Breast epithelium (tissue), 4 donors: Measurements from ENCODE around the gene RPS6KA3. TPM values are rescaled to one million over a fixed set of nuclear protein-coding genes. Genes with fewer than 3 reads are reported as not detected.
"Not testable (repeated sequence)": the region's sequence is repeated elsewhere in the genome, so short reads cannot be mapped to it uniquely, and the experiment has no call there.

Experiments
- DNase-seq, 2 donors: peaks; one replicate each; pipeline ENCODE4 v3.0.0-alpha.2; 2019; ENCODE audit warnings: low spot score in 2 of 2
- H3K27ac ChIP-seq, 2 donors: fragments of 200-600 bp; sonication (generic) in 1 of 2; one replicate each; pipeline ENCODE4 v1.5.1; 2016 to 2019; ENCODE audit warnings: mild to moderate bottlenecking in 1 of 2
- H3K27me3 ChIP-seq, 2 donors: fragments of 200-600 bp; sonication (generic) in 1 of 2; one replicate each; pipeline versions ENCODE4 v1.5.1 to v1.6.0; 2017 to 2019; ENCODE audit warnings: control low read depth in 1 of 2, mild to moderate bottlenecking in 1 of 2
- H3K36me3 ChIP-seq: fragments of 200-600 bp; one replicate; pipeline ENCODE4 v1.5.1; 2019
- H3K4me1 ChIP-seq, 2 donors: fragments of 200-600 bp; sonication (generic); one replicate each; pipeline ENCODE4 v1.5.1; 2016 to 2019; ENCODE audit warnings: control low read depth in 1 of 2
- H3K4me3 ChIP-seq, 3 donors: fragments of 200-600 bp; sonication (generic); 1 replicate in 2 of 3; 2 replicates in 1 of 3; pipeline ENCODE4 v1.5.1; 2016 to 2019; ENCODE audit warnings: mild to moderate bottlenecking in 3 of 3, moderate library complexity in 2 of 3
- H3K9me3 ChIP-seq, 2 donors: fragments of 200-600 bp; sonication (generic) in 1 of 2; one replicate each; pipeline ENCODE4 v1.5.1; 2016 to 2019; ENCODE audit warnings: control low read depth in 1 of 2
- POLR2A ChIP-seq: fragments of 450-650 bp; IDR thresholded peaks from one replicate; pipeline ENCODE4 v1.6.1; 2016; ENCODE audit warnings: antibody characterized with exemption, mild to moderate bottlenecking, moderate library complexity
- POLR2AphosphoS5 ChIP-seq, 3 donors: sonication (generic); formaldehyde crosslinking; IDR thresholded peaks; one replicate each; pipeline ENCODE4 v1.6.1; 2017; ENCODE audit warnings: antibody characterized with exemption in 3 of 3
- intact Hi-C: fragments of 100-400 bp; cut with DNase I; formaldehyde crosslinking; loops from one replicate; pipeline ENCODE4 v1.15.1; 2023; ENCODE audit warnings: low total_unique reads
- total RNA-seq, 3 donors: library from RNA; depleted of rRNA; stranded (reverse); fragments of >200 nt; gene quantifications; one replicate each; pipeline ENCODE4 v1.1.0, GENCODE V29; 2016
- TF ChIP-seq, protein P1 (sequence below), 3 donors: fragments of 450-650 bp; IDR thresholded peaks; one replicate each; pipeline ENCODE4 v1.5.1; 2016 to 2017; ENCODE audit warnings: antibody characterized with exemption in 3 of 3, mild to moderate bottlenecking in 3 of 3, moderate library complexity in 3 of 3

Gene RPS6KA3
- total RNA-seq, 3 donors from 2014 or later, result 35.7 to 41.0 (median 37.0) TPM

DNA sequence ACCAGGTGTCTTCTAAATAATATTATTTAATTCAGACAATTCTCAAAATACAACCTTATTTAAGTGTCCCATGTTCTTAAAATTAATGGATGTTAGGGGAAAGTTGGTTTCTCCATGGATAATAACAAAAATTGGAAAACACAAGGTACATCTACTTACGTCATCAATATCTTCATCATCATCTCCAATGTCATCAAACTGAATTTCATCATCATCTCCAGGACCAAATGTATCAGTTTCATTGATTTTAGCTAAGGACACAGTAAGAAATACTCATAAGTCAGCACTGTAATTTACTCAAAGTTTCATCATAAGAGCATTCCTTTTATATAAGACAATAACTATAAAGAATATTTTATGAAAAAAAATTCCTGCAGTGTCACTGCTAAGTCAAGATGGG, 136.4 kb downstream of the RPS6KA3 start:
- intact Hi-C loops, result no loop called here
- DNase-seq, result no peak
- H3K4me3 ChIP-seq, result no peak overlapping the region
- no peaks in the 10 kb centered on the region for H3K36me3 ChIP-seq
- H3K4me1 ChIP-seq, result no peaks in the 10 kb centered on the region
- H3K9me3 ChIP-seq, result no peaks in the 10 kb centered on the region
- no peaks in the 10 kb centered on the region for H3K27me3 ChIP-seq
- no peak overlapping the region for H3K27ac ChIP-seq
- TF ChIP-seq POLR2A (no peak), POLR2AphosphoS5 (IDR thresholded peaks at IDR 0.05) (no peak)
- TF ChIP-seq, protein P1, sequence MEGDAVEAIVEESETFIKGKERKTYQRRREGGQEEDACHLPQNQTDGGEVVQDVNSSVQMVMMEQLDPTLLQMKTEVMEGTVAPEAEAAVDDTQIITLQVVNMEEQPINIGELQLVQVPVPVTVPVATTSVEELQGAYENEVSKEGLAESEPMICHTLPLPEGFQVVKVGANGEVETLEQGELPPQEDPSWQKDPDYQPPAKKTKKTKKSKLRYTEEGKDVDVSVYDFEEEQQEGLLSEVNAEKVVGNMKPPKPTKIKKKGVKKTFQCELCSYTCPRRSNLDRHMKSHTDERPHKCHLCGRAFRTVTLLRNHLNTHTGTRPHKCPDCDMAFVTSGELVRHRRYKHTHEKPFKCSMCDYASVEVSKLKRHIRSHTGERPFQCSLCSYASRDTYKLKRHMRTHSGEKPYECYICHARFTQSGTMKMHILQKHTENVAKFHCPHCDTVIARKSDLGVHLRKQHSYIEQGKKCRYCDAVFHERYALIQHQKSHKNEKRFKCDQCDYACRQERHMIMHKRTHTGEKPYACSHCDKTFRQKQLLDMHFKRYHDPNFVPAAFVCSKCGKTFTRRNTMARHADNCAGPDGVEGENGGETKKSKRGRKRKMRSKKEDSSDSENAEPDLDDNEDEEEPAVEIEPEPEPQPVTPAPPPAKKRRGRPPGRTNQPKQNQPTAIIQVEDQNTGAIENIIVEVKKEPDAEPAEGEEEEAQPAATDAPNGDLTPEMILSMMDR (IDR thresholded peaks at IDR 0.05), result no peak

DNA sequence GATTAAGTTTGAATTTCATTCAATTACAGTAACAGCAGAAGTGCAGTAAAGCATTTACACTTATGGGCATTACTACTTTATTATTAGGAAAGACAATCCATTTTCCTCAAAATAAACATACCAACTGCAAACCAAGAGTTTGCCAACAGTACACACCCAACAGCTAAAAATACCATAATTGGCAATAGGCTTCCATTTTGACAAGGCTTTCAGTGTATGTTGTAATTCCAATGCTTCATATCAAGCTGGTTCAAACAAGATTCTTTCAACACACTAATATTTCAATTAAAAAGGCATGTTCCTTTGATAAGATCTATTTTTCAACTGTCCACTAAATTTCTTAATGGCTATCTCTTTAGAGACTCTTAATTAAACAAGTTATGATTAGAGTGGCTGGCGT, 137.2 kb downstream of the RPS6KA3 start:
- H3K4me3 ChIP-seq, result no peak overlapping the region
- H3K9me3 ChIP-seq, result no peaks in the 10 kb centered on the region
- no peaks in the 10 kb centered on the region for H3K4me1 ChIP-seq
- no peak overlapping the region for H3K27ac ChIP-seq
- H3K36me3 ChIP-seq, result no peaks in the 10 kb centered on the region
- TF ChIP-seq POLR2AphosphoS5 (IDR thresholded peaks at IDR 0.05), result no peak
- TF ChIP-seq POLR2A, result no peak
- TF ChIP-seq, protein P1 (IDR thresholded peaks at IDR 0.05), result no peak
- intact Hi-C loops, result no loop called here
- H3K27me3 ChIP-seq, result no peaks in the 10 kb centered on the region
- DNase-seq, result no peak

DNA sequence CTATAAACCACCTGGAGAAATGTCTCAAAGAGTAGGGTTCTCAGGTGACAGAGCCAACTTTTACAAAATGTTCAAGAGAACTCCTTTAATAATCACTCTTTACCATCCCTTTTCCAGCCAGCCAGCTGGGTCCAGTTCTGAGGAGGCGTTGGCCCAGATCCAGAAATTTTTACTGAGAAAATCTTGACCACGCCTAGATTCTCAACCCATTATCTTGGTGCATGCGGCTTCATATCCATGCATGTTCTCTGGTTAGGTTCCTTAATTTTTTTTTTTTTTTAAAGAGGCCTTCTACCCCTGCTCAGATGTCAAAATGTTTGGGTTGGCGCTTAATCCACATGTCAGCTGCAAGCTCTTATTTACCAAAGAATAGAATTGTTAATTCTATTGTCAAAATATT, 138.0 kb downstream of the RPS6KA3 start:
- no peaks in the 10 kb centered on the region for H3K27me3 ChIP-seq
- H3K4me1 ChIP-seq, result no peaks in the 10 kb centered on the region
- no peaks in the 10 kb centered on the region for H3K36me3 ChIP-seq
- no peak overlapping the region for H3K4me3 ChIP-seq
- intact Hi-C loops, result no loop called here
- no peak for TF ChIP-seq POLR2AphosphoS5 (IDR thresholded peaks at IDR 0.05)
- DNase-seq, result no peak
- no peaks in the 10 kb centered on the region for H3K9me3 ChIP-seq
- H3K27ac ChIP-seq, result no peak overlapping the region

DNA sequence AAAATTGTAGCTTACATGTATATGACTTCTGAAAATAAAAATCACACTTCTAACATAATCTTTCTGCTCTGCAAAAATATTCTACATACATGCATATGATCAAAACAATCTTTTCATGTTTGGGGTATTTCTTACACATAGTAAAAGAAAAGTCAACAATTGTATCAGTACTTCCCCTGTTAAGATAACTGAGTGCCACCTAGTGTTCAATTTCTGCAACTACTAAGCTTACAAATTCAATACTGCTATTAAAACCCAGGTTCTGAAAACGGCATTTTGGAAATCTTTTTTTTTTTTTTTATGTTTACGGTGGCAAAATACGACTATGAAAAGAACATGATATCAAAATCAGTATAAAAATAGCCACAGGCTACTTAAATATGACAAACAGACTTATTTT, 139.3 kb downstream of the RPS6KA3 start:
- intact Hi-C loops, H3K4me3 ChIP-seq, H3K4me1 ChIP-seq, DNase-seq, H3K27ac ChIP-seq, H3K9me3 ChIP-seq, H3K36me3 ChIP-seq, H3K27me3 ChIP-seq: not testable (repeated sequence)

DNA sequence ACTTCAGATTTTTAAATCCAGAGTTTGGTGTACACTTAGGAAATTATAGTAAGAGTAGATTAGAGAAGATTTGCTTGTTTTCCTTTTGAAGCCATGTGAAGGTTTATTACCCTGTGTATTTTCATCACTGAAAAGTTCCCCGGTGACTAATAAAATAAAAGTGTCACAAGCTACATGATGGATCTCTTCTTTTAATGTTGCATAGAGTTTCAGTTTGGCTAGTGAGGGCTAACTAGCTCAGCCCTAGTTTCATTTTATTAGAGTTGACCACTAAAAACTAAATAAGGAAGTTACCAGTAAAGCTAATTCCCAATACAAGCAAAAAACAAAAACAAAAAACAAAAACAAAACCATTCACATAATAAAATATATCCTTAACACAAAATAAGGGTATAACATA, 139.9 kb downstream of the RPS6KA3 start:
- H3K4me1 ChIP-seq, result not testable (repeated sequence)

DNA sequence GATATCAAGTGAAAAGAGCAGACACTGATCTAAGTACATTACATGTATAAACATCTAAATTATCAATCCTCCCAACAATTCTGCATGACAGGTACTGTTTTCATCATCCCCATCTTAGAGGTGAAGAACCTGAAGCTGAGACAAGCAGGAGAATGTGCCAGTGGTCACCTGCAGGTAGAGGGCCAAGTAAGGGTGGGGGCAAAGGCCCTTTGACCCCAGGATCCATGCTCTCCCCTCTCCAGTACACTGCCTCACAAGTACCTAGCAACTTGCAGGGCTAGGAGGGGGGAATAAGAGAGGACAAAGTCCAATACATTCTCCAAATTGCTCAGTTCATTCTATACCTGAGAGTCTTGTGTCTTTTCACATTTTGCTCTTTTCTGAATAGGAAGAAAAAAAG, 141.7 kb downstream of the RPS6KA3 start:
- H3K27me3 ChIP-seq, result no peaks in the 10 kb centered on the region
- H3K9me3 ChIP-seq, result no peaks in the 10 kb centered on the region
- no peaks in the 10 kb centered on the region for H3K36me3 ChIP-seq
- TF ChIP-seq POLR2A (no peak), POLR2AphosphoS5 (IDR thresholded peaks at IDR 0.05) (no peak)
- intact Hi-C loops, result no loop called here
- no peak for DNase-seq
- no peak overlapping the region for H3K4me3 ChIP-seq
- no peaks in the 10 kb centered on the region for H3K4me1 ChIP-seq
- no peak overlapping the region for H3K27ac ChIP-seq

More for the DNA sequence above, 139.9 kb downstream of the RPS6KA3 start:
- intact Hi-C loops, H3K27ac ChIP-seq, H3K9me3 ChIP-seq, DNase-seq, H3K36me3 ChIP-seq, H3K27me3 ChIP-seq, H3K4me3 ChIP-seq: not testable (repeated sequence)

DNA sequence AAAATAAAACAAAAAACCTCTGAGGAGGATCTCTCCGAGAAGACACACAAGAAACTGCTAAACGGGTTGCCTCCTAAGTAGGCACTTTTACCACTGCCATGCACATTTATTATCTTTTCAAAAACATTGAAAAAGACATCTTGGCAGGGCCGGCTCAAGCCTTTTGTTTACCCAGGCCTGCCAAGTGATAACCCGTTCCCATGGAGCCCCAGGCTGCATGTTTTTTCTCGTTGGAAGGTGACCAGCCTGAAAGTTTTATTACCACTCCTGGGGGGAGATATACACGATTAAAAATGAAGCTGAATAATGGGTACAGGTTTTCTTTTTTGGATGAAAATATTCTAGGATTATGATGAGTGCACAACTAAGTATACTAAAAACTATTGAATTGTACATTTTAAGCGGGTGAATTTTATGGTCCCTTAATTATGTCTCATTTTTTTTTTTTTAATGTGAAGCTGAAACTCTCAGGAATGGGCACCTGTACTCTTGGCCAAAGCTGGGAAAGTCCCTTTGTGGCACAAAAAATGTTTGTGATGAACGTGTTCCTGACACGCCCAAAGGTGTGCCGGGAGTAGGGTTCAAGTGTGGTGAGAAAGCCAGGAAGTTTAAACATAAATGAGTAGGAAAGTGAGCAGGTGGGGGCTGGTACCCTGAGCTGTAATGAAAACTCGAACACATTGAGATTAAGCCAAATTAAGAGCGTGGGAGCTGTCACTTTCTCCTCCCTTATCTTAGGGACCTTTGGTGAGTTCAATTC, 148.5 kb downstream of the RPS6KA3 start:
- intact Hi-C loops, result no loop called here
- no peak for DNase-seq
- TF ChIP-seq, protein P1 (IDR thresholded peaks at IDR 0.05), result no peak
- TF ChIP-seq POLR2AphosphoS5 (IDR thresholded peaks at IDR 0.05) (no peak), POLR2A (no peak)

More for the DNA sequence above, 148.5 kb downstream of the RPS6KA3 start:
- H3K36me3 ChIP-seq, result no peaks in the 10 kb centered on the region
- no peak overlapping the region for H3K4me3 ChIP-seq
- H3K27ac ChIP-seq, result no peak overlapping the region
- no peaks in the 10 kb centered on the region for H3K4me1 ChIP-seq
- peaks cover 3 to 29% of the 10 kb centered on the region in 2 donors for H3K27me3 ChIP-seq
- no peaks in the 10 kb centered on the region for H3K9me3 ChIP-seq
